ENCODE measurements around the gene HTR3B.

- TF ChIP-seq CTCF (IDR thresholded peaks at IDR 0.05) (no peak), POLR2A (IDR thresholded peaks at IDR 0.05) (no peak)
Observed at GRCh38 chr11:113986351-113987140, 82.0 kb downstream of the HTR3B start.

Measured in Peyer's patch (tissue), 4 donors.